DND-41 (cell line): ENCODE data around the gene MALAT1.

Experiments
- ATAC-seq: fragments of 200-7000 bp; cut with Tn5 transposase; 3 replicates; pipeline ENCODE4 v1.9.1; 2021; ENCODE audit warnings: low read depth; ENCODE audit not compliant: insufficient read depth
- DNase-seq: peaks from one replicate; pipeline ENCODE4 v3.0.0-alpha.2; 2020
- H2AFZ ChIP-seq: 2 replicates; pipeline ENCODE4 v1.6.0; 2012; ENCODE audit warnings: low read depth, low read length
- H3K27ac ChIP-seq: 2 replicates; pipeline ENCODE4 v1.5.1; 2012; ENCODE audit warnings: low read length, inconsistent platforms
- H3K27me3 ChIP-seq: fragments of 200-600 bp; sonication (generic); 2 replicates; pipeline ENCODE4 v1.6.0; 2012; ENCODE audit warnings: low read length, mild to moderate bottlenecking, inconsistent platforms; ENCODE audit not compliant: insufficient read depth, poor library complexity
- H3K36me3 ChIP-seq: 2 replicates; pipeline ENCODE4 v1.5.1; 2012; ENCODE audit warnings: low read length, inconsistent platforms; ENCODE audit not compliant: insufficient read depth
- H3K4me1 ChIP-seq: 2 replicates; pipeline ENCODE4 v1.5.1; 2012; ENCODE audit warnings: mild to moderate bottlenecking, low read length; ENCODE audit not compliant: insufficient read depth
- H3K4me2 ChIP-seq: 2 replicates; pipeline ENCODE4 v1.6.0; 2012; ENCODE audit warnings: mild to moderate bottlenecking, moderate library complexity, low read length, inconsistent platforms; ENCODE audit not compliant: insufficient read depth
- H3K4me3 ChIP-seq, 2 experiments: fragments of 200-600 bp in 1 of 2; shearing (Covaris generic) in 1 of 2; 2 replicates each; pipeline ENCODE4 v1.5.1; 2012 to 2016; ENCODE audit warnings: inconsistent platforms in 2 of 2, low read length in 2 of 2, mild to moderate bottlenecking in 2 of 2, low read depth in 1 of 2, moderate library complexity in 1 of 2
- H3K79me2 ChIP-seq: 2 replicates; pipeline ENCODE4 v1.6.0; 2012; ENCODE audit warnings: low read length, inconsistent platforms; ENCODE audit not compliant: insufficient read depth
- H3K9ac ChIP-seq: 2 replicates; pipeline ENCODE4 v1.6.0; 2012; ENCODE audit warnings: low read depth, mild to moderate bottlenecking, inconsistent platforms, low read length, moderate library complexity
- H3K9me3 ChIP-seq: 2 replicates; pipeline ENCODE4 v1.5.1; 2012; ENCODE audit warnings: low read length, moderate library complexity, mild to moderate bottlenecking, inconsistent platforms; ENCODE audit not compliant: insufficient read depth, severe bottlenecking
- H4K20me1 ChIP-seq: 2 replicates; pipeline ENCODE4 v1.6.0; 2012; ENCODE audit warnings: low read length; ENCODE audit not compliant: insufficient read depth
- EZH2 ChIP-seq: IDR thresholded peaks from 3 replicates; pipeline ENCODE4 v1.6.1; 2012; ENCODE audit warnings: borderline replicate concordance, low read depth, mild to moderate bottlenecking, moderate library complexity, low read length, inconsistent platforms; ENCODE audit not compliant: severe bottlenecking
- TF ChIP-seq, protein P1 (sequence below): IDR thresholded peaks from 2 replicates; pipeline ENCODE4 v1.5.1; 2012; ENCODE audit warnings: borderline replicate concordance, low read length, moderate library complexity, mild to moderate bottlenecking; ENCODE audit not compliant: poor library complexity, severe bottlenecking; ENCODE audit errors: extremely low read depth

The MALAT1 gene

DNA sequence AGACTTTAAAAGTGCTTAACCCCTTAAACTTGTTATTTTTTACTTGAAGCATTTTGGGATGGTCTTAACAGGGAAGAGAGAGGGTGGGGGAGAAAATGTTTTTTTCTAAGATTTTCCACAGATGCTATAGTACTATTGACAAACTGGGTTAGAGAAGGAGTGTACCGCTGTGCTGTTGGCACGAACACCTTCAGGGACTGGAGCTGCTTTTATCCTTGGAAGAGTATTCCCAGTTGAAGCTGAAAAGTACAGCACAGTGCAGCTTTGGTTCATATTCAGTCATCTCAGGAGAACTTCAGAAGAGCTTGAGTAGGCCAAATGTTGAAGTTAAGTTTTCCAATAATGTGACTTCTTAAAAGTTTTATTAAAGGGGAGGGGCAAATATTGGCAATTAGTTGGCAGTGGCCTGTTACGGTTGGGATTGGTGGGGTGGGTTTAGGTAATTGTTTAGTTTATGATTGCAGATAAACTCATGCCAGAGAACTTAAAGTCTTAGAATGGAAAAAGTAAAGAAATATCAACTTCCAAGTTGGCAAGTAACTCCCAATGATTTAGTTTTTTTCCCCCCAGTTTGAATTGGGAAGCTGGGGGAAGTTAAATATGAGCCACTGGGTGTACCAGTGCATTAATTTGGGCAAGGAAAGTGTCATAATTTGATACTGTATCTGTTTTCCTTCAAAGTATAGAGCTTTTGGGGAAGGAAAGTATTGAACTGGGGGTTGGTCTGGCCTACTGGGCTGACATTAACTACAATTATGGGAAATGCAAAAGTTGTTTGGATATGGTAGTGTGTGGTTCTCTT lies 2.8 kb downstream of the MALAT1 start:
- Histone ChIP-seq H3K36me3 (peaks cover 69% of the 10 kb centered on the region), H3K4me3 (peak overlapping the region; percentile 89 to 98), H3K79me2 (peaks cover 96% of the 10 kb centered on the region), H3K27me3 (no peaks in the 10 kb centered on the region), H4K20me1 (peaks cover 72% of the 10 kb centered on the region), H2AFZ (no peak overlapping the region), H3K4me2 (peak overlapping the region; percentile 84), H3K9me3 (peaks cover 2% of the 10 kb centered on the region), H3K27ac (peak overlapping the region; percentile 100), H3K4me1 (peaks cover 43% of the 10 kb centered on the region), H3K9ac (peak overlapping the region; percentile 96)
- ATAC-seq: no peak
- TF ChIP-seq EZH2: no peak
- no peak for DNase-seq

DNA sequence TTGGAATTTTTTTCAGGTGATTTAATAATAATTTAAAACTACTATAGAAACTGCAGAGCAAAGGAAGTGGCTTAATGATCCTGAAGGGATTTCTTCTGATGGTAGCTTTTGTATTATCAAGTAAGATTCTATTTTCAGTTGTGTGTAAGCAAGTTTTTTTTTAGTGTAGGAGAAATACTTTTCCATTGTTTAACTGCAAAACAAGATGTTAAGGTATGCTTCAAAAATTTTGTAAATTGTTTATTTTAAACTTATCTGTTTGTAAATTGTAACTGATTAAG lies 3.4 kb downstream of the MALAT1 start:
- H3K27ac ChIP-seq: peak overlapping the region; percentile 100
- peaks cover 39% of the 10 kb centered on the region for H3K4me1 ChIP-seq

GRCh38 chr11:65502555-65503367 lies 3.9 kb downstream of the MALAT1 start:
- Histone ChIP-seq H3K36me3 (peaks cover 69% of the 10 kb centered on the region), H3K79me2 (peaks cover 95% of the 10 kb centered on the region), H3K4me1 (peaks cover 39% of the 10 kb centered on the region), H3K4me2 (peak overlapping the region; percentile 84), H2AFZ (no peak overlapping the region), H3K27ac (peak overlapping the region; percentile 100), H3K27me3 (no peaks in the 10 kb centered on the region), H3K9me3 (peaks cover 2% of the 10 kb centered on the region), H3K4me3 (peak overlapping the region; percentile 89 to 98), H4K20me1 (peaks cover 79% of the 10 kb centered on the region), H3K9ac (peak overlapping the region; percentile 96)
- no peak for TF ChIP-seq EZH2
- TF ChIP-seq, protein P1, sequence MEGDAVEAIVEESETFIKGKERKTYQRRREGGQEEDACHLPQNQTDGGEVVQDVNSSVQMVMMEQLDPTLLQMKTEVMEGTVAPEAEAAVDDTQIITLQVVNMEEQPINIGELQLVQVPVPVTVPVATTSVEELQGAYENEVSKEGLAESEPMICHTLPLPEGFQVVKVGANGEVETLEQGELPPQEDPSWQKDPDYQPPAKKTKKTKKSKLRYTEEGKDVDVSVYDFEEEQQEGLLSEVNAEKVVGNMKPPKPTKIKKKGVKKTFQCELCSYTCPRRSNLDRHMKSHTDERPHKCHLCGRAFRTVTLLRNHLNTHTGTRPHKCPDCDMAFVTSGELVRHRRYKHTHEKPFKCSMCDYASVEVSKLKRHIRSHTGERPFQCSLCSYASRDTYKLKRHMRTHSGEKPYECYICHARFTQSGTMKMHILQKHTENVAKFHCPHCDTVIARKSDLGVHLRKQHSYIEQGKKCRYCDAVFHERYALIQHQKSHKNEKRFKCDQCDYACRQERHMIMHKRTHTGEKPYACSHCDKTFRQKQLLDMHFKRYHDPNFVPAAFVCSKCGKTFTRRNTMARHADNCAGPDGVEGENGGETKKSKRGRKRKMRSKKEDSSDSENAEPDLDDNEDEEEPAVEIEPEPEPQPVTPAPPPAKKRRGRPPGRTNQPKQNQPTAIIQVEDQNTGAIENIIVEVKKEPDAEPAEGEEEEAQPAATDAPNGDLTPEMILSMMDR: no peak
- ATAC-seq: no peak
- no peak for DNase-seq

More for the DNA sequence above, 3.4 kb downstream of the MALAT1 start:
- ATAC-seq: no peak
- Histone ChIP-seq H4K20me1 (peaks cover 75% of the 10 kb centered on the region), H3K4me2 (peak overlapping the region; percentile 84), H3K79me2 (peaks cover 96% of the 10 kb centered on the region), H3K4me3 (peak overlapping the region; percentile 89 to 98), H3K36me3 (peaks cover 69% of the 10 kb centered on the region), H2AFZ (no peak overlapping the region), H3K27me3 (no peaks in the 10 kb centered on the region), H3K9ac (peak overlapping the region; percentile 96), H3K9me3 (peaks cover 2% of the 10 kb centered on the region)
- DNase-seq: no peak
- TF ChIP-seq, protein P1: no peak
- TF ChIP-seq EZH2: no peak
